Measurements from ENCODE around the gene FGD3. TPM values are rescaled to one million over a fixed set of nuclear protein-coding genes. Genes with fewer than 3 reads are reported as not detected.
"Not testable (repeated sequence)": the region's sequence is repeated elsewhere in the genome, so short reads cannot be mapped to it uniquely, and the experiment has no call there.

The FGD3 gene
- total and polyA plus RNA-seq, 9 of the 15 experiments (the other 6 are each of a cell fraction or from before 2014, with no cell fraction given) = 0.07 to 1.3 (median 0.29) TPM

GRCh38 chr9:92990461-92990860 lies 43.1 kb downstream of the FGD3 start (continued):
- TF ChIP-seq SUPT5H (IDR thresholded peaks at IDR 0.05) = no peak

GRCh38 chr9:92992549-92992948 lies 45.2 kb downstream of the FGD3 start:
- Histone ChIP-seq H3K9me1 (ENCODE audit: control insufficient read depth, insufficient read depth, low read length) (no peaks in the 10 kb centered on the region), H2AFZ (ENCODE audit: low read depth, low read length) (no peak overlapping the region), H3K27ac (ENCODE audit: extremely low read depth, low read depth, low read length) (no peak overlapping the region), H3K9me3 (replicated peaks; ENCODE audit: control insufficient read depth, insufficient read depth, low read depth, low read length) (no peaks in the 10 kb centered on the region), H4K20me1 (replicated peaks; ENCODE audit: control insufficient read depth, insufficient read depth, low read length) (no peaks in the 10 kb centered on the region), H3K27me3 (ENCODE audit: control insufficient read depth in 2 of 2, insufficient read depth in 2 of 2, low read length in 2 of 2) (peaks cover 0 to 3% of the 10 kb centered on the region in 2 experiments; a peak in 1 of 5 replicates), H3K9ac (ENCODE audit: insufficient read depth in 1 of 2, low read depth in 2 of 2, low read length in 2 of 2) (no peak overlapping the region), H3K4me3 (no peak overlapping the region), H3K4me1 (replicated peaks in 1 of 2; ENCODE audit: control insufficient read depth in 2 of 2, insufficient read depth in 2 of 2, low read length in 2 of 2) (no peaks in the 10 kb centered on the region), H3K79me2 (ENCODE audit: control insufficient read depth, insufficient read depth, low read length) (no peaks in the 10 kb centered on the region), H3K4me2 (ENCODE audit: insufficient read depth, low read length) (no peak overlapping the region), H3K36me3 (ENCODE audit: control insufficient read depth, insufficient read depth, low read length) (no peaks in the 10 kb centered on the region)
- ChIA-PET POLR2A (interaction anchor here (0.7 kb wide), 1 partner anchor 428 kb away, joined by 3 read pairs; no protein-coding TSS in a partner anchor), CTCF (ENCODE audit: low intra/inter-chr PET ratio) (no interaction called here)
- no peak for ATAC-seq
- TF ChIP-seq PHTF2 (CRISPR knock-in tag; IDR thresholded peaks at IDR 0.05) (no peak), SPI1 (IDR thresholded peaks at IDR 0.05; ENCODE audit: borderline replicate concordance, low read depth, low read length) (0 out of 2 replicates have a peak, but pooled peaks have one; percentile 1), ZNF318 (IDR thresholded peaks at IDR 0.05; ENCODE audit: borderline replicate concordance in 1 of 2, low read depth in 1 of 2) (no peak)
- FAIRE-seq = no peak
- DNase-seq (ENCODE audit: extremely low read depth in 1 of 4, low spot score in 3 of 4) = no peak
- BruUV-seq (replicated peaks) = no TSS peak
- in situ Hi-C loops (cut with MboI) = no loop called here
- intact Hi-C loops (cut with micrococcal nuclease) = no loop called here
- WGBS (ENCODE audit: insufficient coverage, low coverage, missing lambda C conversion rate) = 3% methylated on average over 4 of the region's 4 CpGs

GRCh38 chr9:92998871-92999270 lies 51.5 kb downstream of the FGD3 start:
- in situ Hi-C loops (cut with MboI); H3K36me3 ChIP-seq (ENCODE audit: control insufficient read depth, insufficient read depth, low read length); DNase-seq (ENCODE audit: extremely low read depth in 1 of 4, low spot score in 3 of 4); H3K27ac ChIP-seq (ENCODE audit: extremely low read depth, low read depth, low read length); H2AFZ ChIP-seq (ENCODE audit: low read depth, low read length); H3K9me3 ChIP-seq (replicated peaks; ENCODE audit: control insufficient read depth, insufficient read depth, low read depth, low read length); FAIRE-seq; H3K4me3 ChIP-seq; H3K9me1 ChIP-seq (ENCODE audit: control insufficient read depth, insufficient read depth, low read length); H3K9ac ChIP-seq (ENCODE audit: insufficient read depth in 1 of 2, low read depth in 2 of 2, low read length in 2 of 2); H4K20me1 ChIP-seq (replicated peaks; ENCODE audit: control insufficient read depth, insufficient read depth, low read length); BruUV-seq (replicated peaks); H3K4me2 ChIP-seq (ENCODE audit: insufficient read depth, low read length); intact Hi-C loops (cut with micrococcal nuclease); H3K79me2 ChIP-seq (ENCODE audit: control insufficient read depth, insufficient read depth, low read length); ATAC-seq; CTCF ChIA-PET (ENCODE audit: low intra/inter-chr PET ratio); H3K4me1 ChIP-seq (replicated peaks in 1 of 2; ENCODE audit: control insufficient read depth in 2 of 2, insufficient read depth in 2 of 2, low read length in 2 of 2): not testable (repeated sequence)
- under 1% methylated on average over 10 of the region's 10 CpGs for WGBS (ENCODE audit: insufficient coverage, low coverage, missing lambda C conversion rate)
- POLR2A ChIA-PET = interaction anchor here (0.6 kb wide), 1 partner anchor 1905 kb away, joined by 3 read pairs; no protein-coding TSS in a partner anchor
- peaks cover 0 to 14% of the 10 kb centered on the region in 2 experiments; a peak in 2 of 5 replicates for H3K27me3 ChIP-seq (ENCODE audit: control insufficient read depth in 2 of 2, insufficient read depth in 2 of 2, low read length in 2 of 2)

Data from K562 (cell line).